H9 (cell line): Measurements from ENCODE around the gene TNRC18. TPM values are rescaled to one million over a fixed set of nuclear protein-coding genes. Genes with fewer than 3 reads are reported as not detected.

ENCODE experiments used
- DNase-seq: peaks from one replicate; pipeline ENCODE4 v3.0.0-alpha.2; 2017
- H2AFZ ChIP-seq: one replicate; pipeline ENCODE4 v1.6.1; 2013; ENCODE audit warnings: mild to moderate bottlenecking, low read length, control low read depth, moderate library complexity
- H2AK5ac ChIP-seq: 2 replicates; pipeline ENCODE4 v1.6.1; 2013; ENCODE audit warnings: low read length, control low read depth, mixed read lengths; ENCODE audit not compliant: insufficient read length
- H2BK120ac ChIP-seq: one replicate; pipeline ENCODE4 v1.6.1; 2013; ENCODE audit warnings: low read depth, mild to moderate bottlenecking, low read length, control low read depth, inconsistent platforms; ENCODE audit not compliant: poor library complexity, severe bottlenecking
- H2BK12ac ChIP-seq: 2 replicates; pipeline ENCODE4 v1.6.1; 2013; ENCODE audit warnings: low read length, control low read depth, mixed read lengths, low read depth; ENCODE audit not compliant: insufficient read length
- H2BK15ac ChIP-seq: 2 replicates; pipeline ENCODE4 v1.6.1; 2013; ENCODE audit warnings: low read depth, low read length, control low read depth
- H2BK20ac ChIP-seq: one replicate; pipeline ENCODE4 v1.6.1; 2013; ENCODE audit warnings: low read depth, mild to moderate bottlenecking, low read length, control low read depth, inconsistent platforms; ENCODE audit not compliant: poor library complexity, severe bottlenecking
- H2BK5ac ChIP-seq: 2 replicates; pipeline ENCODE4 v1.6.1; 2013; ENCODE audit warnings: low read length, control low read depth, mixed read lengths; ENCODE audit not compliant: insufficient read length
- H3K14ac ChIP-seq: 2 replicates; pipeline ENCODE4 v1.6.1; 2013; ENCODE audit warnings: low read length, control low read depth; ENCODE audit not compliant: insufficient read depth
- H3K18ac ChIP-seq: 2 replicates; pipeline ENCODE4 v1.6.1; 2013; ENCODE audit warnings: low read depth, mild to moderate bottlenecking, mixed read lengths, low read length, control low read depth; ENCODE audit not compliant: insufficient read length
- H3K23ac ChIP-seq: 2 replicates; pipeline ENCODE4 v1.6.1; 2013; ENCODE audit warnings: low read length, control low read depth, mixed read lengths, low read depth; ENCODE audit not compliant: insufficient read length
- H3K23me2 ChIP-seq: 2 replicates; pipeline ENCODE4 v1.6.1; 2013; ENCODE audit warnings: low read depth, mild to moderate bottlenecking, mixed read lengths, low read length, control low read depth; ENCODE audit not compliant: insufficient read length, poor library complexity, severe bottlenecking
- H3K27ac ChIP-seq: 2 replicates; pipeline ENCODE4 v1.5.1; 2013; ENCODE audit warnings: low read length, control low read depth, mixed read lengths, low read depth; ENCODE audit not compliant: insufficient read length
- H3K27me3 ChIP-seq: 2 replicates; pipeline ENCODE4 v1.6.1; 2013; ENCODE audit warnings: low read length, control low read depth, inconsistent platforms; ENCODE audit not compliant: insufficient read depth
- H3K4ac ChIP-seq: 2 replicates; pipeline ENCODE4 v1.6.1; 2013; ENCODE audit warnings: low read depth, mild to moderate bottlenecking, control low read depth, inconsistent platforms, low read length, moderate library complexity
- H3K4me1 ChIP-seq: 2 replicates; pipeline ENCODE4 v1.6.1; 2013; ENCODE audit warnings: low read length, control low read depth, inconsistent platforms; ENCODE audit not compliant: insufficient read depth
- H3K4me2 ChIP-seq: 2 replicates; pipeline ENCODE4 v1.6.1; 2013; ENCODE audit warnings: low read length, control low read depth, mixed read lengths; ENCODE audit not compliant: insufficient read length, insufficient read depth
- H3K56ac ChIP-seq: 2 replicates; pipeline ENCODE4 v1.6.1; 2013; ENCODE audit warnings: low read depth, mild to moderate bottlenecking, mixed read lengths, low read length, control low read depth; ENCODE audit not compliant: insufficient read length
- H3K79me1 ChIP-seq: 2 replicates; pipeline ENCODE4 v1.6.1; 2013; ENCODE audit warnings: low read depth, mild to moderate bottlenecking, moderate library complexity, low read length, control low read depth, inconsistent platforms; ENCODE audit not compliant: insufficient read depth, poor library complexity, severe bottlenecking
- H3K79me2 ChIP-seq: 2 replicates; pipeline ENCODE4 v1.6.1; 2013; ENCODE audit warnings: low read length, control low read depth, inconsistent platforms; ENCODE audit not compliant: insufficient read depth
- H3K9ac ChIP-seq: 2 replicates; pipeline ENCODE4 v1.6.1; 2013; ENCODE audit warnings: low read length, control low read depth, mixed read lengths; ENCODE audit not compliant: insufficient read length; ENCODE audit errors: extremely low read depth
- H3K9me3 ChIP-seq: one replicate; pipeline ENCODE4 v1.6.1; 2013; ENCODE audit warnings: low read depth, low read length, inconsistent platforms; ENCODE audit not compliant: control insufficient read depth
- H3T11ph ChIP-seq: one replicate; pipeline ENCODE4 v1.6.1; 2013; ENCODE audit warnings: mild to moderate bottlenecking, low read length, control low read depth, inconsistent platforms
- H4K20me1 ChIP-seq: one replicate; pipeline ENCODE4 v1.6.1; 2013; ENCODE audit not compliant: control insufficient read depth, insufficient read length, insufficient read depth
- H4K5ac ChIP-seq: 2 replicates; pipeline ENCODE4 v1.6.1; 2013; ENCODE audit warnings: low read depth, mild to moderate bottlenecking, mixed read lengths, low read length, control low read depth; ENCODE audit not compliant: insufficient read length
- H4K8ac ChIP-seq: replicated peaks from 2 replicates; pipeline ENCODE4 v1.6.1; 2013; ENCODE audit warnings: low read length, control low read depth, mixed read lengths, low read depth; ENCODE audit not compliant: insufficient read length
- H4K91ac ChIP-seq: 2 replicates; pipeline ENCODE4 v1.6.1; 2013; ENCODE audit warnings: low read depth, mild to moderate bottlenecking, moderate library complexity, mixed read lengths, low read length, control low read depth; ENCODE audit not compliant: insufficient read length
- H3K27ac Mint-ChIP-seq, 3 experiments: 2 replicates in 2 of 3; 3 replicates in 1 of 3; pipeline ENCODE4 v1.8.0; 2020 to 2021; ENCODE audit warnings: mixed read lengths in 3 of 3, mild to moderate bottlenecking in 1 of 3, moderate library complexity in 1 of 3
- H3K27me3 Mint-ChIP-seq: 2 replicates; pipeline ENCODE4 v1.8.0; 2021; ENCODE audit warnings: low read depth, mild to moderate bottlenecking, moderate library complexity, mixed read lengths
- H3K36me3 Mint-ChIP-seq, 3 experiments: 2 replicates in 2 of 3; 3 replicates in 1 of 3; pipeline ENCODE4 v1.8.0; 2020 to 2021; ENCODE audit warnings: low read depth in 3 of 3, mixed read lengths in 3 of 3; ENCODE audit not compliant: insufficient read depth in 1 of 3
- H3K4me1 Mint-ChIP-seq, 2 experiments: 2 replicates each; pipeline ENCODE4 v1.8.0; 2020; ENCODE audit warnings: mixed read lengths in 2 of 2
- H3K4me3 Mint-ChIP-seq, 2 experiments: 2 replicates in 1 of 2; 3 replicates in 1 of 2; pipeline ENCODE4 v1.8.0; 2020 to 2021; ENCODE audit warnings: mild to moderate bottlenecking in 2 of 2, mixed read lengths in 2 of 2, moderate library complexity in 1 of 2
- H3K9me3 Mint-ChIP-seq, 2 experiments: 2 replicates in 1 of 2; 3 replicates in 1 of 2; pipeline ENCODE4 v1.8.0; 2020; ENCODE audit warnings: mild to moderate bottlenecking in 2 of 2, mixed read lengths in 2 of 2, moderate library complexity in 1 of 2
- WGBS: extraction: QIAGEN DNeasy Blood & Tissue Kit; methylation state at CpG from one replicate; pipeline ENCODE4 v1.1.7; 2013; ENCODE audit warnings: missing lambda C conversion rate, low lambda C conversion rate, mixed read lengths; ENCODE audit not compliant: insufficient read length; ENCODE audit errors: extremely low coverage; 5-methylcytosine and 5-hydroxymethylcytosine counted together
- total RNA-seq: library from RNA; stranded (reverse); gene quantifications from 2 replicates; pipeline ENCODE4 v1.2.1, GENCODE V29; 2021
- TF ChIP-seq, protein P1 (sequence below): fragments of 200-600 bp; sonication (generic); conservative IDR thresholded peaks from 3 replicates; pipeline ENCODE4 v1.8.0; 2021; ENCODE audit warnings: antibody characterized with exemption, mild to moderate bottlenecking

TNRC18 gene
- total RNA-seq, 1 experiment from 2014 or later: 21.2 TPM

DNA sequence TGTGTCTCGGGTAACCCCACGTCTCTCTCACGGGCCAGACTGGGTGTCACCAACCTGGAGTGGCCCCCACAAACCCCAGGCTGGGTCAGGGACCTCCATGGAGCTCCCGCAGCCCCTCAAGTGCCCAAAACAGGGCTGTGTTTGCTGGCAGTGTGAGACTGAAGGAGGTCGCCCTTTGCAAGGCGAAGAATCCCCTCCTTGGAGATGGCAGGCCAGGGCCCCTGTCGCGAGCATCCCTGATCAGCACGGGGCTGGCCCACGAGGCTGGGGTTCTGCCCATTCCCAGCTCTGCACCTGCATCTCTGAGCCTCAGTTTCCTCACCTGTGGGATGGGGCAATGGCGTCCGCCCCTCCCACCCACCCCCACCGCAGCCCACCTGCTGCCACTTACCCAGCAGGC is 78.5 kb downstream of the TNRC18 start:
- Histone ChIP-seq H2AFZ (no peak overlapping the region), H3K9me3 (no peaks in the 10 kb centered on the region), H3K14ac (no peak overlapping the region), H3K23ac (no peak overlapping the region), H3K79me1 (no peaks in the 10 kb centered on the region), H2BK120ac (no peak overlapping the region), H2BK20ac (no peak overlapping the region), H3K27ac (no peak overlapping the region), H2BK12ac (no peak overlapping the region), H3K4me2 (no peak overlapping the region), H4K20me1 (no peaks in the 10 kb centered on the region), H3K4ac (no peak overlapping the region), H3K9ac (no peak overlapping the region), H2BK5ac (no peak overlapping the region), H3K56ac (no peak overlapping the region), H2AK5ac (no peak overlapping the region), H3K79me2 (no peaks in the 10 kb centered on the region), H3K18ac (no peak overlapping the region), H2BK15ac (no peak overlapping the region), H4K5ac (no peak overlapping the region), H3K4me1 (no peaks in the 10 kb centered on the region), H3T11ph (no peak overlapping the region), H3K23me2 (no peaks in the 10 kb centered on the region), H4K8ac (no peak overlapping the region), H4K91ac (no peak overlapping the region), H3K27me3 (peaks cover 9% of the 10 kb centered on the region; the same call in 1 of the 2 replicates)
- H3K27ac Mint-ChIP-seq: no peak overlapping the region
- no CpG with 5 or more reads among the region's 13 CpGs for WGBS
- no peak for DNase-seq
- H3K27me3 Mint-ChIP-seq: peaks cover 9% of the 10 kb centered on the region
- H3K9me3 Mint-ChIP-seq: peaks cover 25 to 28% of the 10 kb centered on the region in 2 experiments
- peaks cover 8 to 32% (median 28%) of the 10 kb centered on the region in 3 experiments for H3K36me3 Mint-ChIP-seq
- TF ChIP-seq, protein P1, sequence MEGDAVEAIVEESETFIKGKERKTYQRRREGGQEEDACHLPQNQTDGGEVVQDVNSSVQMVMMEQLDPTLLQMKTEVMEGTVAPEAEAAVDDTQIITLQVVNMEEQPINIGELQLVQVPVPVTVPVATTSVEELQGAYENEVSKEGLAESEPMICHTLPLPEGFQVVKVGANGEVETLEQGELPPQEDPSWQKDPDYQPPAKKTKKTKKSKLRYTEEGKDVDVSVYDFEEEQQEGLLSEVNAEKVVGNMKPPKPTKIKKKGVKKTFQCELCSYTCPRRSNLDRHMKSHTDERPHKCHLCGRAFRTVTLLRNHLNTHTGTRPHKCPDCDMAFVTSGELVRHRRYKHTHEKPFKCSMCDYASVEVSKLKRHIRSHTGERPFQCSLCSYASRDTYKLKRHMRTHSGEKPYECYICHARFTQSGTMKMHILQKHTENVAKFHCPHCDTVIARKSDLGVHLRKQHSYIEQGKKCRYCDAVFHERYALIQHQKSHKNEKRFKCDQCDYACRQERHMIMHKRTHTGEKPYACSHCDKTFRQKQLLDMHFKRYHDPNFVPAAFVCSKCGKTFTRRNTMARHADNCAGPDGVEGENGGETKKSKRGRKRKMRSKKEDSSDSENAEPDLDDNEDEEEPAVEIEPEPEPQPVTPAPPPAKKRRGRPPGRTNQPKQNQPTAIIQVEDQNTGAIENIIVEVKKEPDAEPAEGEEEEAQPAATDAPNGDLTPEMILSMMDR: no peak
- no peak overlapping the region; a peak in 1 of 5 replicates for H3K4me3 Mint-ChIP-seq
- peaks cover 6 to 17% of the 10 kb centered on the region in 2 experiments for H3K4me1 Mint-ChIP-seq
